K562 (cell line): Measurements from ENCODE around the gene AFM.

Source experiments
- CEBPB ChIP-seq: fragments of 450-650 bp; IDR thresholded peaks from 2 replicates; pipeline ENCODE4 v1.6.1; 2016; ENCODE audit warnings: missing genetic modification characterization, missing compliant biosample characterization
- CTCF ChIP-seq, 3 experiments: IDR thresholded peaks in 2 of 3; conservative IDR thresholded peaks in 1 of 3; 2 replicates each; pipeline ENCODE4 v1.5.1; 2011 to 2012; ENCODE audit warnings: low read length in 3 of 3, mild to moderate bottlenecking in 3 of 3, control low read depth in 2 of 3, improper control_type of control experiment in 1 of 3, inconsistent platforms in 1 of 3, low read depth in 1 of 3, mixed read lengths in 1 of 3, moderate library complexity in 1 of 3; ENCODE audit not compliant: insufficient read depth in 2 of 3
- EGR1 ChIP-seq: fragments of 450-650 bp; conservative IDR thresholded peaks from 2 replicates; pipeline ENCODE4 v1.6.1; 2017; ENCODE audit warnings: mild to moderate bottlenecking
- ETV5 ChIP-seq: sonication (generic); formaldehyde crosslinking; IDR thresholded peaks from 2 replicates; pipeline ENCODE4 v1.4.0; 2020; ENCODE audit warnings: low read depth, mild to moderate bottlenecking, missing genetic modification reagents
- HMG20B ChIP-seq: fragments of 250-450 bp; sonication (Bioruptor Pico); IDR thresholded peaks from 2 replicates; pipeline ENCODE4 v1.5.0; 2021; ENCODE audit warnings: mild to moderate bottlenecking
- MAZ ChIP-seq, 2 experiments: fragments of 450-650 bp in 1 of 2; sonication (generic) in 1 of 2; formaldehyde crosslinking; IDR thresholded peaks in 1 of 2; conservative IDR thresholded peaks in 1 of 2; 2 replicates each; pipeline versions ENCODE4 v1.4.0 to v1.5.0; 2020; ENCODE audit warnings: mild to moderate bottlenecking in 1 of 2, missing genetic modification reagents in 1 of 2
- POLR2A ChIP-seq: fragments of 450-650 bp; conservative IDR thresholded peaks from 2 replicates; pipeline ENCODE4 v1.6.1; 2016
- SAFB ChIP-seq: fragments of 200-400 bp; formaldehyde crosslinking; IDR thresholded peaks from 2 replicates; pipeline ENCODE4 v1.6.1; 2017; ENCODE audit warnings: low read depth, low read length, borderline replicate concordance
- SIN3A ChIP-seq, 2 experiments: fragments of 150-350 bp in 1 of 2; IDR thresholded peaks; 2 replicates each; pipeline ENCODE4 v1.6.1; 2011 to 2016; ENCODE audit warnings: borderline replicate concordance in 2 of 2, low read depth in 2 of 2, low read length in 2 of 2, mild to moderate bottlenecking in 2 of 2, moderate library complexity in 2 of 2; ENCODE audit not compliant: control insufficient read depth in 1 of 2
- SMARCA4 ChIP-seq: fragments of 450-650 bp; IDR thresholded peaks from 2 replicates; pipeline ENCODE4 v1.6.1; 2016
- SP2 ChIP-seq: IDR thresholded peaks from 2 replicates; pipeline ENCODE4 v1.6.1; 2011; ENCODE audit warnings: mild to moderate bottlenecking, low read depth, low read length, moderate library complexity; ENCODE audit not compliant: poor library complexity, severe bottlenecking; ENCODE audit errors: extremely low read depth
- TAF1 ChIP-seq: IDR thresholded peaks from 2 replicates; pipeline ENCODE4 v1.6.1; 2011; ENCODE audit warnings: mild to moderate bottlenecking, low read length, moderate library complexity; ENCODE audit not compliant: insufficient read depth, control insufficient read depth, severe bottlenecking; ENCODE audit errors: extremely low read depth
- ZBTB7A ChIP-seq: IDR thresholded peaks from 2 replicates; pipeline ENCODE4 v1.6.1; 2011; ENCODE audit warnings: low read depth, mild to moderate bottlenecking, low read length, moderate library complexity, borderline replicate concordance; ENCODE audit not compliant: control insufficient read depth

GRCh38 chr4:73436674-73437557 lies 44.6 kb upstream of the AFM start:
- no peak for TF ChIP-seq EGR1
- TF ChIP-seq CTCF (IDR thresholded peaks at IDR 0.05 in 2 of 3, conservative IDR thresholded peaks at IDR 0.05 in 1 of 3; ENCODE audit: insufficient read depth in 2 of 3, low read depth in 1 of 3, low read length in 3 of 3): no peak
- no peak for TF ChIP-seq SAFB
- no peak for TF ChIP-seq SP2
- TF ChIP-seq TAF1: no peak
- no peak for TF ChIP-seq HMG20B (CRISPR knock-in tag)
- no peak for TF ChIP-seq MAZ (CRISPR knock-in tag; conservative IDR thresholded peaks at IDR 0.05 in 1 of 2, IDR thresholded peaks at IDR 0.05 in 1 of 2)
- TF ChIP-seq ETV5: no peak
- no peak for TF ChIP-seq SMARCA4
- no peak for TF ChIP-seq CEBPB (tag)
- TF ChIP-seq POLR2A: no peak
- no peak for TF ChIP-seq SIN3A (IDR thresholded peaks at IDR 0.05; ENCODE audit: borderline replicate concordance in 2 of 2, control insufficient read depth in 1 of 2, low read depth in 2 of 2, low read length in 2 of 2)
- no peak for TF ChIP-seq ZBTB7A
